PC-3 (cell line): ENCODE measurements around the gene ACTN4. TPM values are rescaled to one million over a fixed set of nuclear protein-coding genes. Genes with fewer than 3 reads are reported as not detected.

ENCODE experiments used
- ATAC-seq: fragments of 200-7000 bp; cut with Tn5 transposase; 2 replicates; pipeline ENCODE4 v1.9.1; 2020; ENCODE audit warnings: mild to moderate bottlenecking, moderate library complexity
- BruUV-seq: library from RNA; stranded (reverse); fragments of 400-500 nt; replicated peaks from 2 replicates; lab custom pipeline; 2021; lab: Mats Ljungman, UMichigan
- CTCF ChIA-PET: fragments of 300-600 bp; sonication (Branson Sonifier 250); formaldehyde crosslinking; loops from one replicate; lab custom pipeline; 2022; ENCODE audit warnings: antibody characterized with exemption; lab: Charles Lee
- POLR2A ChIA-PET: fragments of 300-600 bp; sonication (Branson Sonifier 250); formaldehyde crosslinking; loops from one replicate; lab custom pipeline; 2022; ENCODE audit warnings: antibody characterized with exemption; ENCODE audit not compliant: unreplicated experiment; lab: Charles Lee
- DNase-seq: peaks from one replicate; pipeline ENCODE4 v3.0.0-alpha.2; 2015
- H2AFZ ChIP-seq: fragments of 300-600 bp; sonication (generic); 2 replicates; pipeline ENCODE4 v1.6.0; 2016; ENCODE audit warnings: antibody characterized with exemption, low read length
- H3F3A ChIP-seq: fragments of 300-600 bp; sonication (generic); one replicate; pipeline ENCODE4 v1.6.0; 2017; ENCODE audit warnings: antibody characterized with exemption, low read length, control low read depth, mild to moderate bottlenecking; ENCODE audit not compliant: unreplicated experiment
- H3K27ac ChIP-seq: fragments of 300-600 bp; sonication (generic); 2 replicates; pipeline ENCODE4 v1.5.1; 2016; ENCODE audit warnings: mild to moderate bottlenecking, low read length
- H3K27me3 ChIP-seq: fragments of 300-600 bp; sonication (generic); 2 replicates; pipeline ENCODE4 v1.6.1; 2016; ENCODE audit warnings: low read length, mixed read lengths
- H3K36me3 ChIP-seq: fragments of 300-600 bp; sonication (generic); 2 replicates; pipeline ENCODE4 v1.6.1; 2016; ENCODE audit warnings: low read depth, mixed run types, low read length, mixed read lengths
- H3K4me1 ChIP-seq: fragments of 300-600 bp; sonication (generic); 2 replicates; pipeline ENCODE4 v1.5.1; 2016; ENCODE audit warnings: low read length; ENCODE audit not compliant: insufficient read depth
- H3K4me2 ChIP-seq: fragments of 300-600 bp; sonication (generic); 2 replicates; pipeline ENCODE4 v1.6.0; 2016; ENCODE audit warnings: low read length
- H3K4me3 ChIP-seq: fragments of 300-600 bp; sonication (generic); 2 replicates; pipeline ENCODE4 v1.5.1; 2016; ENCODE audit warnings: mild to moderate bottlenecking, low read length, mixed read lengths
- H3K79me2 ChIP-seq: fragments of 300-600 bp; sonication (generic); 2 replicates; pipeline ENCODE4 v1.6.1; 2017; ENCODE audit warnings: low read length, mixed read lengths
- H3K9ac ChIP-seq: fragments of 300-600 bp; sonication (generic); 2 replicates; pipeline ENCODE4 v1.6.0; 2016; ENCODE audit warnings: mild to moderate bottlenecking, low read length
- H3K9me2 ChIP-seq: fragments of 300-600 bp; sonication (generic); replicated peaks from 2 replicates; pipeline ENCODE4 v1.6.1; 2016; ENCODE audit warnings: mixed run types, low read length, mixed read lengths
- H3K9me3 ChIP-seq: fragments of 300-600 bp; sonication (generic); 2 replicates; pipeline ENCODE4 v1.6.1; 2016; ENCODE audit warnings: low read length, mixed read lengths
- H4K20me1 ChIP-seq: fragments of 300-600 bp; sonication (generic); 2 replicates; pipeline ENCODE4 v1.6.1; 2016; ENCODE audit warnings: low read length, mixed read lengths
- EZH2 ChIP-seq: fragments of 300-600 bp; sonication (generic); IDR thresholded peaks from one replicate; pipeline ENCODE4 v1.6.1; 2017; ENCODE audit warnings: antibody characterized with exemption, mild to moderate bottlenecking, low read length; ENCODE audit not compliant: unreplicated experiment
- EZH2phosphoT487 ChIP-seq: fragments of 300-600 bp; sonication (generic); IDR thresholded peaks from 2 replicates; pipeline ENCODE4 v1.6.1; 2018; ENCODE audit warnings: mild to moderate bottlenecking, antibody characterized with exemption, low read length, borderline replicate concordance
- intact Hi-C: fragments of 100-400 bp; cut with micrococcal nuclease; formaldehyde crosslinking; loops from 2 replicates; pipeline ENCODE4 v1.9.0; 2023
- total RNA-seq: library from RNA; depleted of rRNA; stranded (reverse); fragments of >200 nt; gene quantifications from 2 replicates; pipeline ENCODE4 v1.2.3, GENCODE V29; 2014
- TF ChIP-seq, protein P1 (sequence below): fragments of 300-600 bp; sonication (generic); conservative IDR thresholded peaks from 2 replicates; pipeline ENCODE4 v1.5.1; 2017; ENCODE audit warnings: antibody characterized with exemption, low read depth, mild to moderate bottlenecking, low read length

Gene ACTN4
- total RNA-seq, 1 experiment from 2014 or later, result 397 TPM

GRCh38 chr19:38692458-38693379 lies 45.3 kb downstream of the ACTN4 start:
- Histone ChIP-seq H3K9me3 (no peaks in the 10 kb centered on the region), H3K36me3 (peaks cover 63% of the 10 kb centered on the region), H2AFZ (no peak overlapping the region), H3F3A (peaks cover 17% of the 10 kb centered on the region), H3K9me2 (no peaks in the 10 kb centered on the region), H3K4me1 (peaks cover 63% of the 10 kb centered on the region), H4K20me1 (no peaks in the 10 kb centered on the region), H3K79me2 (peaks cover 97% of the 10 kb centered on the region), H3K9ac (peak overlapping the region; percentile 98), H3K4me3 (no peak overlapping the region), H3K4me2 (peak overlapping the region; percentile 56), H3K27me3 (no peaks in the 10 kb centered on the region), H3K27ac (peak overlapping the region; percentile 100)
- DNase-seq (no peak), ATAC-seq (peak; percentile 6; the same call in 1 of the 2 replicates)
- intact Hi-C loops, result no loop called here
- ChIA-PET POLR2A (interaction anchor here (1.0 kb wide), 1 partner anchor 45 kb away, joined by 3 read pairs; the partner anchor contains the start of gene ACTN4), CTCF (no interaction called here)
- BruUV-seq, result TSS peak; percentile 97
- no peak for TF ChIP-seq EZH2
- TF ChIP-seq, protein P1, sequence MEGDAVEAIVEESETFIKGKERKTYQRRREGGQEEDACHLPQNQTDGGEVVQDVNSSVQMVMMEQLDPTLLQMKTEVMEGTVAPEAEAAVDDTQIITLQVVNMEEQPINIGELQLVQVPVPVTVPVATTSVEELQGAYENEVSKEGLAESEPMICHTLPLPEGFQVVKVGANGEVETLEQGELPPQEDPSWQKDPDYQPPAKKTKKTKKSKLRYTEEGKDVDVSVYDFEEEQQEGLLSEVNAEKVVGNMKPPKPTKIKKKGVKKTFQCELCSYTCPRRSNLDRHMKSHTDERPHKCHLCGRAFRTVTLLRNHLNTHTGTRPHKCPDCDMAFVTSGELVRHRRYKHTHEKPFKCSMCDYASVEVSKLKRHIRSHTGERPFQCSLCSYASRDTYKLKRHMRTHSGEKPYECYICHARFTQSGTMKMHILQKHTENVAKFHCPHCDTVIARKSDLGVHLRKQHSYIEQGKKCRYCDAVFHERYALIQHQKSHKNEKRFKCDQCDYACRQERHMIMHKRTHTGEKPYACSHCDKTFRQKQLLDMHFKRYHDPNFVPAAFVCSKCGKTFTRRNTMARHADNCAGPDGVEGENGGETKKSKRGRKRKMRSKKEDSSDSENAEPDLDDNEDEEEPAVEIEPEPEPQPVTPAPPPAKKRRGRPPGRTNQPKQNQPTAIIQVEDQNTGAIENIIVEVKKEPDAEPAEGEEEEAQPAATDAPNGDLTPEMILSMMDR, result no peak
- TF ChIP-seq EZH2phosphoT487, result no peak

DNA sequence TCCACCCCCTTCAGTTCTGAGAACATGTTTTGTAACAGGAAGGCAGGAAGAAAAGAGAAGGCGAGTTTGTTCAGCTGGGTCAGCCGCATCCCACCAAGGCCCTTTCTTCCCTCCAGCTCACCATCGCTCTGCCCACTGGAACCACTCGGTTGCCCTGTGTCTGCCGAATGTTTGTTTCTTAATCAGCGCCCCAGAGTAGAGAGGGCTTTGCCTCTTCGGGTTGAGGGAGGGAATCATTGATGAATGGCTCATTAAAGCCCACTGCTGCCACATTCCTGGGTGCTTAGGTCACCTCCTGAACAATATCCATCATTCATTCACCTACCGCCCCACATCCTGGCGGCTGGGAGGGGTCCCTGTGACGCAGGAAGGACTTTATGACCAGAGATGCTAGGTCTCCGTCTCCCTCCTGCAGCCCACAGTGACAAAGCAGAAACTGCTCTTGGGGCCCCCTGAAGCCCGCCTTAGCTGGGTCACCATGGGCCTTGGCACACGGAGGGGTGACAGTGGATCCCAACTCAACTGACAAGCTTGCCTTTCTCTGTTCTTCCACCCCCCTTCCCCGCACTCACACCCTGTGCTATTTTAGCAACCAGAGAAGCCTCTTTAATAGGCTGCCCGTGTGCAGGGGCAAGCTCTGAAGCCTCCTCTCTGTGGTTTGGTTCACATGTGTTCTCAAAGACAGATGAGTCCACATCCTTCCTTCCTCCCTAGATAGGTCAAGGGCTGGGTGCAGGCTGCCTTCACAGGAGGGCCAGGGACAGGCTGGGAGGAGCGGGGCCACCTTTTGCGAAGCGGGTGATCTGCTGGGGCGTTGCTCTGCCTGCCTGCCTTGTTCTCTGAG lies 46.2 kb downstream of the ACTN4 start:
- H3F3A ChIP-seq, result peaks cover 17% of the 10 kb centered on the region
- H3K9me3 ChIP-seq, result no peaks in the 10 kb centered on the region
- no peak overlapping the region for H2AFZ ChIP-seq
- DNase-seq, result peak; percentile 96
- peaks cover 97% of the 10 kb centered on the region for H3K79me2 ChIP-seq
- no peaks in the 10 kb centered on the region for H3K9me2 ChIP-seq
- H4K20me1 ChIP-seq, result no peaks in the 10 kb centered on the region
- intact Hi-C loops, result no loop called here
- TF ChIP-seq, protein P1, result no peak
- TF ChIP-seq EZH2 (no peak), EZH2phosphoT487 (no peak)
- H3K4me2 ChIP-seq, result peak overlapping the region; percentile 79
- peaks cover 54% of the 10 kb centered on the region for H3K4me1 ChIP-seq
- TSS peak; percentile 68 for BruUV-seq
- H3K27me3 ChIP-seq, result no peaks in the 10 kb centered on the region
- H3K9ac ChIP-seq, result peak overlapping the region; percentile 98
- ATAC-seq, result peak; percentile 80
- H3K4me3 ChIP-seq, result peak overlapping the region; percentile 33; the same call in 1 of the 2 replicates
- CTCF ChIA-PET, result no interaction called here
- POLR2A ChIA-PET, result interaction anchor here (1.0 kb wide), 1 partner anchor 46 kb away, joined by 3 read pairs; the partner anchor contains the start of gene ACTN4
- peaks cover 60% of the 10 kb centered on the region for H3K36me3 ChIP-seq
- H3K27ac ChIP-seq, result peak overlapping the region; percentile 100
